ENCODE data around the gene PTH1R.

GRCh38 chr3:46829699-46830208 is 47.8 kb upstream of the PTH1R start:
- TF ChIP-seq EZH2 (IDR thresholded peaks at IDR 0.05; ENCODE audit: insufficient read depth, poor library complexity, severe bottlenecking) (no peak), EZH2phosphoT487 (IDR thresholded peaks at IDR 0.05; ENCODE audit: insufficient read depth, low read depth) (no peak)
